H1 (cell line): ENCODE results near the gene STK36. TPM values are rescaled to one million over a fixed set of nuclear protein-coding genes. Genes with fewer than 3 reads are reported as not detected.
A peak's percentile ranks its signal among the peaks of the same experiment; 100 is the strongest.

Experiments
- BRCA1 ChIP-seq: IDR thresholded peaks from 2 replicates; pipeline ENCODE4 v1.6.1; 2012; ENCODE audit warnings: low read depth, low read length, improper control_type of control experiment
- KDM4A ChIP-seq: IDR thresholded peaks from one replicate; pipeline ENCODE4 v1.7.1; 2012; ENCODE audit warnings: low read depth, mild to moderate bottlenecking, moderate library complexity, low read length, inconsistent platforms; ENCODE audit not compliant: severe bottlenecking
- SP1 ChIP-seq: IDR thresholded peaks from 2 replicates; pipeline ENCODE4 v1.6.1; 2011; ENCODE audit warnings: low read depth, low read length
- TBP ChIP-seq: IDR thresholded peaks from 2 replicates; pipeline ENCODE4 v1.6.1; 2011; ENCODE audit warnings: low read depth, low read length, improper control_type of control experiment
- TCF12 ChIP-seq: IDR thresholded peaks from 2 replicates; pipeline ENCODE4 v1.6.1; 2011; ENCODE audit warnings: low read depth, mild to moderate bottlenecking, low read length
- polyA plus RNA-seq, 7 experiments: library from polyadenylated mRNA; depleted of rRNA in 3 of 7; stranded (reverse) in 5 of 7; unstranded in 2 of 7; fragments of >200 nt in 5 of 7; fragments of 200-250 nt in 2 of 7; gene quantifications; 1 replicate in 5 of 7; 2 replicates in 1 of 7; 4 replicates in 1 of 7; pipeline versions ENCODE4 v1.2.1 to v1.2.3, GENCODE V29; 2011 to 2013; ENCODE audit warnings: missing spikeins in 2 of 7, mixed read lengths in 2 of 7
- total RNA-seq: library from RNA; stranded (reverse); fragmentation: NEBNext Ultra II Directional; extraction: Animal tissue kit (Norgen Biotek cat#: 25700); gene quantifications from 2 replicates; pipeline ENCODE4 v1.2.1, GENCODE V29; 2021
- TF ChIP-seq, protein P1 (sequence below): fragments of 300-600 bp; sonication (generic); IDR thresholded peaks from 2 replicates; pipeline ENCODE4 v1.7.1; 2012; ENCODE audit warnings: low read length, moderate library complexity, mild to moderate bottlenecking, inconsistent platforms; ENCODE audit not compliant: insufficient replicate concordance
- TF ChIP-seq, protein P2 (sequence below): IDR thresholded peaks from 2 replicates; pipeline ENCODE4 v1.6.1; 2012; ENCODE audit warnings: inconsistent platforms
- TF ChIP-seq, protein P3 (sequence below): IDR thresholded peaks from 2 replicates; pipeline ENCODE4 v1.6.1; 2011; ENCODE audit warnings: low read length, improper control_type of control experiment

Gene STK36
- total and polyA plus RNA-seq, 2 of the 8 experiments (the other 6 are each of a cell fraction or from before 2014, with no cell fraction given): 41.4 to 57.6 TPM

DNA sequence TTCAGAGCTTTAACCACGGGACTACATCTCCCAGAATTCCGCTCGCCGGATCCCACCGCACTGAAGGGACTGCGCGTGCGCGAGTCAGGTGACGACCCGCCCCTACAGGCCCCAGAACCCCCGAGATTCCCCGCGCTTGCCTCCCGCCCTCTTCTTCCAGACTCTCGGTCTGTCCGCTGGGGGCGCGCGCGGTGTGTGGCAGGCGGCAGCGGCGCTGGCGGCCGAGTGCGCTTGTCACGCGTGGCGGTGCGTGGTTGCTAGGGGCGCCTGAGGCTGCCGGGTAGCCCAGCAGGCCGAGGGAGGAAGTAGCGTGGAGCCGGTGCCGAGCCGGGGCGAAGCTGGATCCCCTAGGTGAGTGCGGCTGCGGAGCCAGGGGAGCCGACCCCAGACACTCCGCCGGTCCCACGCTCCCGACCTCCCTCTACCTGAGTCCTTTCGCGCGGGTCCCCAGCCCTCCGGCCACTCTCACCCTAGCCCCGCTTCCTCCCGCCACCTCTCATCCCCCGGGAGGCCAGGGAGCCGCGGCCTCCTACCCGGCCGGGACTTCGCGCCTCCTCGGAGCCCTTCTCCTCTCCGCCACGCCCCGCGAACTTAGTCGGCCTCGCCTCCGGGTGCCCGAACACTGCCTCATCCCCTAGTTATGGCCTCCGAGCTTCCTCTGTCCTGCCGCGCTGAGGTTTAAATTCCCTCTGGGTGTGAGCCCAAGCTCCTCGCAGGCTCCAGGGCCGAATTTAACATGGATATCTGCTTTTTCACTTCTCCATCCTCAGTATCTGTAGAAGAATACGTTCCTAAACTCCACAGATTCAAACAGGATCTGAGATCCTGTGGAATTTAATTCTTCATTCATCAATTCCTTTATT lies 39.0 kb downstream of the STK36 start, which contains the start of gene TTLL4 (continued):
- TF ChIP-seq, protein P1, sequence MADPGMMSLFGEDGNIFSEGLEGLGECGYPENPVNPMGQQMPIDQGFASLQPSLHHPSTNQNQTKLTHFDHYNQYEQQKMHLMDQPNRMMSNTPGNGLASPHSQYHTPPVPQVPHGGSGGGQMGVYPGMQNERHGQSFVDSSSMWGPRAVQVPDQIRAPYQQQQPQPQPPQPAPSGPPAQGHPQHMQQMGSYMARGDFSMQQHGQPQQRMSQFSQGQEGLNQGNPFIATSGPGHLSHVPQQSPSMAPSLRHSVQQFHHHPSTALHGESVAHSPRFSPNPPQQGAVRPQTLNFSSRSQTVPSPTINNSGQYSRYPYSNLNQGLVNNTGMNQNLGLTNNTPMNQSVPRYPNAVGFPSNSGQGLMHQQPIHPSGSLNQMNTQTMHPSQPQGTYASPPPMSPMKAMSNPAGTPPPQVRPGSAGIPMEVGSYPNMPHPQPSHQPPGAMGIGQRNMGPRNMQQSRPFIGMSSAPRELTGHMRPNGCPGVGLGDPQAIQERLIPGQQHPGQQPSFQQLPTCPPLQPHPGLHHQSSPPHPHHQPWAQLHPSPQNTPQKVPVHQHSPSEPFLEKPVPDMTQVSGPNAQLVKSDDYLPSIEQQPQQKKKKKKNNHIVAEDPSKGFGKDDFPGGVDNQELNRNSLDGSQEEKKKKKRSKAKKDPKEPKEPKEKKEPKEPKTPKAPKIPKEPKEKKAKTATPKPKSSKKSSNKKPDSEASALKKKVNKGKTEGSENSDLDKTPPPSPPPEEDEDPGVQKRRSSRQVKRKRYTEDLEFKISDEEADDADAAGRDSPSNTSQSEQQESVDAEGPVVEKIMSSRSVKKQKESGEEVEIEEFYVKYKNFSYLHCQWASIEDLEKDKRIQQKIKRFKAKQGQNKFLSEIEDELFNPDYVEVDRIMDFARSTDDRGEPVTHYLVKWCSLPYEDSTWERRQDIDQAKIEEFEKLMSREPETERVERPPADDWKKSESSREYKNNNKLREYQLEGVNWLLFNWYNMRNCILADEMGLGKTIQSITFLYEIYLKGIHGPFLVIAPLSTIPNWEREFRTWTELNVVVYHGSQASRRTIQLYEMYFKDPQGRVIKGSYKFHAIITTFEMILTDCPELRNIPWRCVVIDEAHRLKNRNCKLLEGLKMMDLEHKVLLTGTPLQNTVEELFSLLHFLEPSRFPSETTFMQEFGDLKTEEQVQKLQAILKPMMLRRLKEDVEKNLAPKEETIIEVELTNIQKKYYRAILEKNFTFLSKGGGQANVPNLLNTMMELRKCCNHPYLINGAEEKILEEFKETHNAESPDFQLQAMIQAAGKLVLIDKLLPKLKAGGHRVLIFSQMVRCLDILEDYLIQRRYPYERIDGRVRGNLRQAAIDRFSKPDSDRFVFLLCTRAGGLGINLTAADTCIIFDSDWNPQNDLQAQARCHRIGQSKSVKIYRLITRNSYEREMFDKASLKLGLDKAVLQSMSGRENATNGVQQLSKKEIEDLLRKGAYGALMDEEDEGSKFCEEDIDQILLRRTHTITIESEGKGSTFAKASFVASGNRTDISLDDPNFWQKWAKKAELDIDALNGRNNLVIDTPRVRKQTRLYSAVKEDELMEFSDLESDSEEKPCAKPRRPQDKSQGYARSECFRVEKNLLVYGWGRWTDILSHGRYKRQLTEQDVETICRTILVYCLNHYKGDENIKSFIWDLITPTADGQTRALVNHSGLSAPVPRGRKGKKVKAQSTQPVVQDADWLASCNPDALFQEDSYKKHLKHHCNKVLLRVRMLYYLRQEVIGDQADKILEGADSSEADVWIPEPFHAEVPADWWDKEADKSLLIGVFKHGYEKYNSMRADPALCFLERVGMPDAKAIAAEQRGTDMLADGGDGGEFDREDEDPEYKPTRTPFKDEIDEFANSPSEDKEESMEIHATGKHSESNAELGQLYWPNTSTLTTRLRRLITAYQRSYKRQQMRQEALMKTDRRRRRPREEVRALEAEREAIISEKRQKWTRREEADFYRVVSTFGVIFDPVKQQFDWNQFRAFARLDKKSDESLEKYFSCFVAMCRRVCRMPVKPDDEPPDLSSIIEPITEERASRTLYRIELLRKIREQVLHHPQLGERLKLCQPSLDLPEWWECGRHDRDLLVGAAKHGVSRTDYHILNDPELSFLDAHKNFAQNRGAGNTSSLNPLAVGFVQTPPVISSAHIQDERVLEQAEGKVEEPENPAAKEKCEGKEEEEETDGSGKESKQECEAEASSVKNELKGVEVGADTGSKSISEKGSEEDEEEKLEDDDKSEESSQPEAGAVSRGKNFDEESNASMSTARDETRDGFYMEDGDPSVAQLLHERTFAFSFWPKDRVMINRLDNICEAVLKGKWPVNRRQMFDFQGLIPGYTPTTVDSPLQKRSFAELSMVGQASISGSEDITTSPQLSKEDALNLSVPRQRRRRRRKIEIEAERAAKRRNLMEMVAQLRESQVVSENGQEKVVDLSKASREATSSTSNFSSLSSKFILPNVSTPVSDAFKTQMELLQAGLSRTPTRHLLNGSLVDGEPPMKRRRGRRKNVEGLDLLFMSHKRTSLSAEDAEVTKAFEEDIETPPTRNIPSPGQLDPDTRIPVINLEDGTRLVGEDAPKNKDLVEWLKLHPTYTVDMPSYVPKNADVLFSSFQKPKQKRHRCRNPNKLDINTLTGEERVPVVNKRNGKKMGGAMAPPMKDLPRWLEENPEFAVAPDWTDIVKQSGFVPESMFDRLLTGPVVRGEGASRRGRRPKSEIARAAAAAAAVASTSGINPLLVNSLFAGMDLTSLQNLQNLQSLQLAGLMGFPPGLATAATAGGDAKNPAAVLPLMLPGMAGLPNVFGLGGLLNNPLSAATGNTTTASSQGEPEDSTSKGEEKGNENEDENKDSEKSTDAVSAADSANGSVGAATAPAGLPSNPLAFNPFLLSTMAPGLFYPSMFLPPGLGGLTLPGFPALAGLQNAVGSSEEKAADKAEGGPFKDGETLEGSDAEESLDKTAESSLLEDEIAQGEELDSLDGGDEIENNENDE: no peak
- TF ChIP-seq SP1 (no peak), TCF12 (no peak), KDM4A (peak; percentile 96), TBP (no peak; the same call in 1 of the 2 replicates), BRCA1 (no peak)
- TF ChIP-seq, protein P2, sequence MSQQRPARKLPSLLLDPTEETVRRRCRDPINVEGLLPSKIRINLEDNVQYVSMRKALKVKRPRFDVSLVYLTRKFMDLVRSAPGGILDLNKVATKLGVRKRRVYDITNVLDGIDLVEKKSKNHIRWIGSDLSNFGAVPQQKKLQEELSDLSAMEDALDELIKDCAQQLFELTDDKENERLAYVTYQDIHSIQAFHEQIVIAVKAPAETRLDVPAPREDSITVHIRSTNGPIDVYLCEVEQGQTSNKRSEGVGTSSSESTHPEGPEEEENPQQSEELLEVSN: peak; percentile 64
- TF ChIP-seq, protein P3, sequence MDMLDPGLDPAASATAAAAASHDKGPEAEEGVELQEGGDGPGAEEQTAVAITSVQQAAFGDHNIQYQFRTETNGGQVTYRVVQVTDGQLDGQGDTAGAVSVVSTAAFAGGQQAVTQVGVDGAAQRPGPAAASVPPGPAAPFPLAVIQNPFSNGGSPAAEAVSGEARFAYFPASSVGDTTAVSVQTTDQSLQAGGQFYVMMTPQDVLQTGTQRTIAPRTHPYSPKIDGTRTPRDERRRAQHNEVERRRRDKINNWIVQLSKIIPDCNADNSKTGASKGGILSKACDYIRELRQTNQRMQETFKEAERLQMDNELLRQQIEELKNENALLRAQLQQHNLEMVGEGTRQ: peak; percentile 81
